GM19035 (cell line): Measurements from ENCODE around the gene INSIG1.

Experiments
- ATAC-seq: cut with Tn5 transposase; IDR thresholded peaks from one replicate; pipeline ENCODE4 v1.9.1; 2021; ENCODE audit not compliant: unreplicated experiment

The INSIG1 gene

GRCh38 chr7:155265961-155266360, 31.7 kb upstream of the INSIG1 start:
- ATAC-seq = no peak

GRCh38 chr7:155266440-155266839, 31.2 kb upstream of the INSIG1 start:
- no peak for ATAC-seq

- ATAC-seq = no peak
These were observed 30.7 kb upstream of the INSIG1 start for GRCh38 chr7:155267023-155267422.

GRCh38 chr7:155267436-155267835, 30.2 kb upstream of the INSIG1 start:
- no peak for ATAC-seq

GRCh38 chr7:155268211-155268610, 29.5 kb upstream of the INSIG1 start:
- ATAC-seq = no peak

GRCh38 chr7:155268921-155269650, 28.6 kb upstream of the INSIG1 start:
- no peak for ATAC-seq

GRCh38 chr7:155269766-155270585, 27.7 kb upstream of the INSIG1 start:
- ATAC-seq = no peak

GRCh38 chr7:155270861-155271260, 26.8 kb upstream of the INSIG1 start:
- ATAC-seq = no peak

- ATAC-seq = no peak
These were observed 22.9 kb upstream of the INSIG1 start for GRCh38 chr7:155274633-155275355.

- ATAC-seq = no peak
These were observed 21.5 kb upstream of the INSIG1 start for GRCh38 chr7:155276042-155276799.

GRCh38 chr7:155276800-155277375, 20.8 kb upstream of the INSIG1 start:
- no peak for ATAC-seq

- no peak for ATAC-seq
These were observed 20.2 kb upstream of the INSIG1 start for GRCh38 chr7:155277385-155277994.

- ATAC-seq = no peak
These were observed 18.8 kb upstream of the INSIG1 start for GRCh38 chr7:155278921-155279320.

- ATAC-seq = no peak
These were observed 17.8 kb upstream of the INSIG1 start for GRCh38 chr7:155279787-155280445.

- ATAC-seq = no peak
These were observed 17.0 kb upstream of the INSIG1 start for GRCh38 chr7:155280446-155281397.

GRCh38 chr7:155281398-155281969, 16.2 kb upstream of the INSIG1 start:
- ATAC-seq = no peak

- no peak for ATAC-seq
These were observed 15.0 kb upstream of the INSIG1 start for GRCh38 chr7:155282671-155283070.

- ATAC-seq = peak; percentile 92
These were observed 14.0 kb upstream of the INSIG1 start for GRCh38 chr7:155283565-155284194.
